ENCODE data around the gene DMXL1.

The DMXL1 gene

DNA sequence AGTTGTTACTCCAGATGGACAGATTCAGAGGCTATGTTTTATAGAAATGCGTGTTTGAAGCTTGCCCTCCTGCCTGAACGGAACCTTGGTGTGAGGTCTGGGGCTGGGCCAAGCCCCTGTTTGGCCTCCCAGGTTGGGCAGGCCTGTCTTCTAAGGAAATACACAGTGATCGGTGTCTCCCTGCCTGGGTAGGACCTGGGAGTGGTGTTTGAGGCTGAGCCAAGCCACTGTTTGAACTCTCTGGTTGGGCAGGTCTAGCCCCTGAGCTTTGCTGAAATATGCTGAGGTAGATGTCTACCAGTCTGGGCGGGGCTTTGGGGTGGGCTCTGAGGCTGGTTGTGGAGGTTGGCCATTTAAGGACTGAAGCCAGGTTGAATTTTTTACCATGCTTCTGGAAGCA, 90.5 kb downstream of the DMXL1 start:
- TF ChIP-seq, protein P1, sequence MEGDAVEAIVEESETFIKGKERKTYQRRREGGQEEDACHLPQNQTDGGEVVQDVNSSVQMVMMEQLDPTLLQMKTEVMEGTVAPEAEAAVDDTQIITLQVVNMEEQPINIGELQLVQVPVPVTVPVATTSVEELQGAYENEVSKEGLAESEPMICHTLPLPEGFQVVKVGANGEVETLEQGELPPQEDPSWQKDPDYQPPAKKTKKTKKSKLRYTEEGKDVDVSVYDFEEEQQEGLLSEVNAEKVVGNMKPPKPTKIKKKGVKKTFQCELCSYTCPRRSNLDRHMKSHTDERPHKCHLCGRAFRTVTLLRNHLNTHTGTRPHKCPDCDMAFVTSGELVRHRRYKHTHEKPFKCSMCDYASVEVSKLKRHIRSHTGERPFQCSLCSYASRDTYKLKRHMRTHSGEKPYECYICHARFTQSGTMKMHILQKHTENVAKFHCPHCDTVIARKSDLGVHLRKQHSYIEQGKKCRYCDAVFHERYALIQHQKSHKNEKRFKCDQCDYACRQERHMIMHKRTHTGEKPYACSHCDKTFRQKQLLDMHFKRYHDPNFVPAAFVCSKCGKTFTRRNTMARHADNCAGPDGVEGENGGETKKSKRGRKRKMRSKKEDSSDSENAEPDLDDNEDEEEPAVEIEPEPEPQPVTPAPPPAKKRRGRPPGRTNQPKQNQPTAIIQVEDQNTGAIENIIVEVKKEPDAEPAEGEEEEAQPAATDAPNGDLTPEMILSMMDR (conservative IDR thresholded peaks at IDR 0.05; ENCODE audit: low read length) = no peak
- no peak for DNase-seq (ENCODE audit: low read depth)
- H3K4me3 ChIP-seq (ENCODE audit: low read length) = no peak overlapping the region

DNA sequence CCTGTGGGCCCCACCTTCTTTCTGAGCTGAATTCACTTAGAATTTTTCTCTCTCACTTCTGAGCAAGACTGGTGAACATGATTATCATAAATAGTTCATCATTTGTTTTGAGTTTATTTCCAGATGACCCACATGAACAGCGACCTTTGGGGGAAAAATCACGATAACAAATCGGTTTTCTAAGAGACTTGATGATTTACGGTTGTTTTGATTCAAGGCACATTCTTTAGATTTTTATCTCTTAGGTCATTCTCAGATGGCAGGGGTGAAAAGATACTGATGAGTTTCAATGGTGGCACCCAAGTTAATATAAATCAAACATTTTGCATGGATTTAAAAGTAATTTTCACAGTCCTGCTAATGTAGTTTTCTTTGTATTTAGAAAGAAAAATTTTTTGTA, 95.1 kb downstream of the DMXL1 start:
- no peak overlapping the region for H3K4me3 ChIP-seq (ENCODE audit: low read length)
- DNase-seq (ENCODE audit: low read depth) = peak; percentile 45
- TF ChIP-seq, protein P1 (conservative IDR thresholded peaks at IDR 0.05; ENCODE audit: low read length) = no peak

DNA sequence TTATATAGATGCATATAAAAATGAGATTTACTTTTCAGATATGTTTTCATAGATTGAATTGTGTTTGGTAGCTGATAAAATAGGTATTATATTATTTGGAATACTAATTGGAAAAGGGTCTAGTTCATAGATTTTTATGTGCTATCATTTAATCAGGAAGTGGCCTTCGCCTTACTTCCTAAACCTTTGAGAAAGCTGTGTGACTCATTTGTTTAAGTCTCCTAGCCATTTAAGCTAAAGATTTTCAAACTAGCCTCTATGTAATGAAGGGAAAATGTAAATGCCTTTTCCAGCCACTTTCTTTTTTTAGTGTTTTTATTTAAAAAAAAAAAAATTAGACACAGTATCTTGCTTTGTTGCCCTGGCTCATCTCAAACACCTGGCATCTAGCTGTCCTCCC, 97.5 kb downstream of the DMXL1 start:
- TF ChIP-seq, protein P1 (conservative IDR thresholded peaks at IDR 0.05; ENCODE audit: low read length) = no peak
- DNase-seq (ENCODE audit: low read depth) = no peak
- H3K4me3 ChIP-seq (ENCODE audit: low read length) = no peak overlapping the region

DNA sequence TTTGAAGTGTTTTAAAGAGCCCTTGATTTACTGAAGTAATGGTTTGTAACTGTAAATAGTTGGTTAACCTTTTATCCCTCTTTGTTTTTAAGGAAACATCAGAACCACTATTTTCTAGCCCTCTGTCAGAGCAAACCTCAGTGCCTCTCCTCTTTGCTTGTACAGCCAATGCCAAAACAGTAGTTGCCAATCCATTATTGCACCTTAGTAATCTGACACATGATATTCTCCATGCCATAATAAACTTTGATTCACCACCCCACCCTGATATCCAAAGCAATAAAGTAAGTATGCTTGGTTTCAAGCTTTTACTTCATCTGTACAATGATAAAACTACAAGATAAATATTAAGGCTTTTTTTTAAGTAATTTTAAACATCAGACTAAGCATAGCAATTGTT, 100.8 kb downstream of the DMXL1 start:
- H3K4me3 ChIP-seq (ENCODE audit: low read length) = no peak overlapping the region
- TF ChIP-seq, protein P1 (conservative IDR thresholded peaks at IDR 0.05; ENCODE audit: low read length) = no peak
- DNase-seq (ENCODE audit: low read depth) = no peak

DNA sequence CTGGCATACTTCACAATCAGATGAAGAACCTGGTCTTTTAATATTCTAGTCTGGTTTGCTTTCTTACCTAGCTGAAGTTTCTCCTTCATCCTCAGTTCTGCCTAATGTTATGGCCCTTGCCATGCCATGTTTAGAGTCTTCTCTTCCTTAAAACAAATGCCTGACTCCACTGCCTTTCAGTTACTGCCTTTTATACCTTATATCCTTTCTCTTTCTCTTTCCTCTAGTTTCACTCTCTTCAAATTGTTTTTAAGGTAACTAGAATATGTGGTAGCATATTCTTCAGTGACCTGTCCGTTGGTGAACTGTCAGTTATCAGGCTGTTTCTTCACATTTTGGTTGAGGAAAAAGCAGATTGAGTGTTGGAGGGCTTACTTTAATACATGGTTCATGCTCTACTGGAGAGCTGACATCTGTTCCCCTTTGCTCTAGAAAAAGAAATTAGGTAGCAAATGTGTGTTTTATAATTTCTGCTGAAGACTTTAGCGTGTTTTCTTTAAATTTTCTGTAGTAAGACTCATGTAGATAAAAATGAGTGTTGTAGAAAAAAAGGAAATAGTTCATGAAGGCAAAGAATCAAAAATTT, 103.8 kb downstream of the DMXL1 start:
- no peak for DNase-seq (ENCODE audit: low read depth)
- H3K4me3 ChIP-seq (ENCODE audit: low read length) = no peak overlapping the region
- TF ChIP-seq, protein P1 (conservative IDR thresholded peaks at IDR 0.05; ENCODE audit: low read length) = no peak

DNA sequence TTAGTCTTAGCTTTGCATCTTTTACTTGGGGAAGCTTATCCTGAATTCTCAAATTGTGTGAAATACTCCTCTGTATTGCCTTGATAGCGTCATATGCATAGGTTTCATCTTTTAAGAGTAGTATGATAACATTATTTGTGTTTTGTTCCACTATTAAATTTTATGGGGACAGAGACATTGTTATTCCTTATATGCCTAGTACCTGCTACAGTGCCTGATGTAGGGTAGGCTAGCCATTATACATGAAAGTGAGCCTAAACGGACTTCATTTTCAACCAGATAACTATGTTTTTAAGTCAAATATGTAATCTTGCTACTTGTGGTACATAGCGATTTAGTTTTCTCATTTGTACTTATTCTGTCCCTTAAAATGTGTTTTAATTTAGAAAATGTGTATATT, 105.9 kb downstream of the DMXL1 start:
- TF ChIP-seq, protein P1 (conservative IDR thresholded peaks at IDR 0.05; ENCODE audit: low read length) = no peak
- no peak for DNase-seq (ENCODE audit: low read depth)
- no peak overlapping the region for H3K4me3 ChIP-seq (ENCODE audit: low read length)

DNA sequence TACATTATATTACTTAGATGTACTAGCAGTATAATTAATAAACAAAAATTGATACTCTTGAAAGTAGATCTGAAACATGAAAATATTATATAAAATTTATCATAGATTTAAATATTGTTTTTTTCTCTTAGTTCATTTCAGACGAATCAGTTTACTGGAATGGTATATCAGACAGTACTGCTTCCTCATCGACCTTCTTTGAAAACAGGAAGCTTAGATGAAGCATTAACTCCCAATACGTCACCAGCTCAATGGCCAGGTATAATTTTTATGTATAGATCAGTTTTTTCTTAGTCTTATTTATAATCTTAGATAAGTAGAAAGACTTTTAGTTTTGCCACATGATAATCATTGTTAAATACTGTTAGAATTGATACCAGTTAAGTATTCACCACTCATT, 106.3 kb downstream of the DMXL1 start:
- no peak overlapping the region for H3K4me3 ChIP-seq (ENCODE audit: low read length)
- no peak for DNase-seq (ENCODE audit: low read depth)
- TF ChIP-seq, protein P1 (conservative IDR thresholded peaks at IDR 0.05; ENCODE audit: low read length) = no peak
